Spleen (tissue), 7 donors: Measurements from ENCODE around the gene TIMD4.

Source experiments
- POLR2A ChIP-seq, 3 donors: fragments of 450-650 bp; IDR thresholded peaks; one replicate each; pipeline ENCODE4 v1.5.1; 2017; ENCODE audit warnings: antibody characterized with exemption in 3 of 3, mild to moderate bottlenecking in 1 of 3
- TF ChIP-seq, protein P1 (sequence below), 11 experiments: fragments of 200-600 bp in 7 of 11; fragments of 450-650 bp in 4 of 11; sonication (generic) in 4 of 11; IDR thresholded peaks in 8 of 11; conservative IDR thresholded peaks in 3 of 11; 1 replicate in 7 of 11; 2 replicates in 4 of 11; pipeline versions ENCODE4 v1.4.0 to v1.8.0; 2016 to 2021; ENCODE audit warnings: antibody characterized with exemption in 11 of 11, inconsistent platforms in 4 of 11, mild to moderate bottlenecking in 1 of 11
- donor health status: DM: no; HTN: no; CAD: no; lungs with moderate emphysema.
- donor health status: DM: no; HTN: no; CAD: no.
- donor health status: DM: no; HTN: no; CAD: no.

DNA sequence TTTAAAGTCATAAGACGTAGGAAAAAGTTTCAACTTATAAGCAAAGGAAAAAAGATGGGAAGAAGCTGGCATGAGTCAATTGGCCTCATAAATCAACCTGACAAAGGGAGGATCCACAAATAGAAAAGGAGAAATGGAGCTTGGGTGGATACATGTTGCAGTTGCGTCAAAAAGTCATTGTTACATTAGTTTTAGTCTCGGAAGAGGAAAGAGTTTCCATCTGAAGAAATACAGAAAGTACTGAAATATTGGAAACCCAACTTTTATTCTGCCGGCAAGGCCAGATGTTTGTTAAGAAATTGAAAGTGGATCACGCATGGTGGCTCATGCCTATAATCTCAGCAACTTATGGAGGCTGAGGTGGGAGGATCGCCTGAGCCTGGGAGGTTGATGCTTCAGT is 11.3 kb upstream of the TIMD4 start:
- TF ChIP-seq, protein P1, sequence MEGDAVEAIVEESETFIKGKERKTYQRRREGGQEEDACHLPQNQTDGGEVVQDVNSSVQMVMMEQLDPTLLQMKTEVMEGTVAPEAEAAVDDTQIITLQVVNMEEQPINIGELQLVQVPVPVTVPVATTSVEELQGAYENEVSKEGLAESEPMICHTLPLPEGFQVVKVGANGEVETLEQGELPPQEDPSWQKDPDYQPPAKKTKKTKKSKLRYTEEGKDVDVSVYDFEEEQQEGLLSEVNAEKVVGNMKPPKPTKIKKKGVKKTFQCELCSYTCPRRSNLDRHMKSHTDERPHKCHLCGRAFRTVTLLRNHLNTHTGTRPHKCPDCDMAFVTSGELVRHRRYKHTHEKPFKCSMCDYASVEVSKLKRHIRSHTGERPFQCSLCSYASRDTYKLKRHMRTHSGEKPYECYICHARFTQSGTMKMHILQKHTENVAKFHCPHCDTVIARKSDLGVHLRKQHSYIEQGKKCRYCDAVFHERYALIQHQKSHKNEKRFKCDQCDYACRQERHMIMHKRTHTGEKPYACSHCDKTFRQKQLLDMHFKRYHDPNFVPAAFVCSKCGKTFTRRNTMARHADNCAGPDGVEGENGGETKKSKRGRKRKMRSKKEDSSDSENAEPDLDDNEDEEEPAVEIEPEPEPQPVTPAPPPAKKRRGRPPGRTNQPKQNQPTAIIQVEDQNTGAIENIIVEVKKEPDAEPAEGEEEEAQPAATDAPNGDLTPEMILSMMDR (IDR thresholded peaks at IDR 0.05 in 8 of 11, conservative IDR thresholded peaks at IDR 0.05 in 3 of 11): no peak
- no peak for TF ChIP-seq POLR2A (IDR thresholded peaks at IDR 0.05)
